Osteoblast (primary cell): ENCODE results near the gene PDE9A. TPM values are rescaled to one million over a fixed set of nuclear protein-coding genes. Genes with fewer than 3 reads are reported as not detected.

Experiments used
- DNase-seq: peaks from one replicate; pipeline ENCODE4 v3.0.0; 2011; ENCODE audit warnings: low spot score, mixed read lengths; ENCODE audit not compliant: insufficient read length; ENCODE audit errors: missing footprints
- H2AFZ ChIP-seq: 2 replicates; pipeline ENCODE4 v1.6.0; 2011; ENCODE audit warnings: mild to moderate bottlenecking, low read length
- H3K27ac ChIP-seq: 2 replicates; pipeline ENCODE4 v1.5.1; 2011; ENCODE audit warnings: mild to moderate bottlenecking, low read depth, low read length, moderate library complexity
- H3K27me3 ChIP-seq: 2 replicates; pipeline ENCODE4 v1.6.0; 2012; ENCODE audit warnings: mild to moderate bottlenecking, control low read depth, inconsistent platforms, low read length, moderate library complexity; ENCODE audit not compliant: insufficient read depth
- H3K36me3 ChIP-seq: 2 replicates; pipeline ENCODE4 v1.5.1; 2011; ENCODE audit warnings: mild to moderate bottlenecking, low read length, control low read depth, moderate library complexity; ENCODE audit not compliant: insufficient read depth
- H3K4me1 ChIP-seq: 2 replicates; pipeline ENCODE4 v1.5.1; 2011; ENCODE audit warnings: mild to moderate bottlenecking, low read length, control low read depth, moderate library complexity; ENCODE audit not compliant: insufficient read depth
- H3K4me2 ChIP-seq: 2 replicates; pipeline ENCODE4 v1.6.0; 2011; ENCODE audit warnings: mild to moderate bottlenecking, low read length; ENCODE audit not compliant: insufficient read depth
- H3K4me3 ChIP-seq: fragments of 200-600 bp; sonication (generic); 3 replicates; pipeline ENCODE4 v1.5.1; 2012; ENCODE audit warnings: mild to moderate bottlenecking, low read length, inconsistent platforms; ENCODE audit not compliant: insufficient read depth
- H3K79me2 ChIP-seq: 2 replicates; pipeline ENCODE4 v1.6.0; 2012; ENCODE audit warnings: mild to moderate bottlenecking, low read length, control low read depth, inconsistent platforms; ENCODE audit not compliant: insufficient read depth
- H3K9me3 ChIP-seq: 2 replicates; pipeline ENCODE4 v1.5.1; 2011; ENCODE audit warnings: low read depth, low read length, control low read depth
- H4K20me1 ChIP-seq: 2 replicates; pipeline ENCODE4 v1.6.0; 2012; ENCODE audit warnings: mild to moderate bottlenecking, low read length, control low read depth; ENCODE audit not compliant: insufficient read depth
- total RNA-seq: library from RNA; depleted of rRNA; stranded (reverse); fragments of >200 nt; gene quantifications from 2 replicates; pipeline ENCODE4 v1.2.3, GENCODE V29; 2012
- TF ChIP-seq, protein P1 (sequence below): IDR thresholded peaks from 2 replicates; pipeline ENCODE4 v1.5.1; 2011; ENCODE audit warnings: mild to moderate bottlenecking, low read depth, low read length, moderate library complexity; ENCODE audit errors: extremely low read depth

Gene PDE9A
- total RNA-seq, 1 donor = 0.36 TPM

DNA sequence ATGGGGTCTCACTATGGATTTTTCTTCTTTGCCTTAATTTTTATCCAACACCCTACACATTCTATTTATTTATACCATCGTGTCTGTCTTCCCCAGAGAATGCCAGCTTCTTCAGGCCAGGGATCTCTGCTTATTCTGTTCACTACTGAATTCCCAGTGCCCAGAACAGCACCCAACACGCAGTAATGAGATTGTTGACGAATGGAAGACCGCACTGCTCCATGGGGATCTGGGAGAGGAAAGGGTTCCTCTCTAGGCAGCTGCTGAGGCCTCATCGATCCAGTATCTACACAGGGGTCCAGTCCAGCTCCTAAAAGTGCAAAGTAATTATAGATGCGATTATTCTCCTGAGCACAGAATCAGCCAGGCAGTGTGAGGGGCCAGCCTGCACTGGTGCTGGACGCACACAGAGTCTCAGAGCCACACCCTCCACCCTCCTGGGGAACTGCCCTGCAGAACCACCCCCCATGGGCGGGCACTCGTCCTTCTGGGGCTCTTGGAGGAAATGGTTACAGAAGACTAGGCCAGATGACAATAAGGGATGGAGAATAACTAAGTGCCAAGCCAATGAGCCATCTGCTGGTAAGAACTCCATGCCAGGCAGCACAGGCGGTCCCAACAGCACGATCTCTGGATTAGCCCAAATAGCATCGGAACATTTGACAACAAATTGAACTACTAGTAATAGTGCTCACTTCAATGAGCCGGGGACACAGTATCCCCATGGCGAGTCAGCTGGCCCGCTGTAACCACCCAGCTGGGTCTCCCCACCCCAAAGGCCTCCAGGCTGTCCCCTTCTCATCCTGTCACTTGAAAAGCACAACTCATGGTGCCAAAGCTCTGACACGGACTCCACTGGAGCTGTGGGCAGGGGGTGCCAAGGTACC is 1.7 kb upstream of the PDE9A start:
- TF ChIP-seq, protein P1, sequence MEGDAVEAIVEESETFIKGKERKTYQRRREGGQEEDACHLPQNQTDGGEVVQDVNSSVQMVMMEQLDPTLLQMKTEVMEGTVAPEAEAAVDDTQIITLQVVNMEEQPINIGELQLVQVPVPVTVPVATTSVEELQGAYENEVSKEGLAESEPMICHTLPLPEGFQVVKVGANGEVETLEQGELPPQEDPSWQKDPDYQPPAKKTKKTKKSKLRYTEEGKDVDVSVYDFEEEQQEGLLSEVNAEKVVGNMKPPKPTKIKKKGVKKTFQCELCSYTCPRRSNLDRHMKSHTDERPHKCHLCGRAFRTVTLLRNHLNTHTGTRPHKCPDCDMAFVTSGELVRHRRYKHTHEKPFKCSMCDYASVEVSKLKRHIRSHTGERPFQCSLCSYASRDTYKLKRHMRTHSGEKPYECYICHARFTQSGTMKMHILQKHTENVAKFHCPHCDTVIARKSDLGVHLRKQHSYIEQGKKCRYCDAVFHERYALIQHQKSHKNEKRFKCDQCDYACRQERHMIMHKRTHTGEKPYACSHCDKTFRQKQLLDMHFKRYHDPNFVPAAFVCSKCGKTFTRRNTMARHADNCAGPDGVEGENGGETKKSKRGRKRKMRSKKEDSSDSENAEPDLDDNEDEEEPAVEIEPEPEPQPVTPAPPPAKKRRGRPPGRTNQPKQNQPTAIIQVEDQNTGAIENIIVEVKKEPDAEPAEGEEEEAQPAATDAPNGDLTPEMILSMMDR = no peak
- no peak overlapping the region for H3K4me3 ChIP-seq
- no peaks in the 10 kb centered on the region for H3K79me2 ChIP-seq
- H3K27ac ChIP-seq = no peak overlapping the region
- H3K36me3 ChIP-seq = no peaks in the 10 kb centered on the region
- no peak overlapping the region for H3K4me2 ChIP-seq
- H3K9me3 ChIP-seq = no peaks in the 10 kb centered on the region
- no peaks in the 10 kb centered on the region for H3K4me1 ChIP-seq
- DNase-seq = peak; percentile 76
- H2AFZ ChIP-seq = no peak overlapping the region
- no peaks in the 10 kb centered on the region for H4K20me1 ChIP-seq
- peaks cover 35% of the 10 kb centered on the region for H3K27me3 ChIP-seq

DNA sequence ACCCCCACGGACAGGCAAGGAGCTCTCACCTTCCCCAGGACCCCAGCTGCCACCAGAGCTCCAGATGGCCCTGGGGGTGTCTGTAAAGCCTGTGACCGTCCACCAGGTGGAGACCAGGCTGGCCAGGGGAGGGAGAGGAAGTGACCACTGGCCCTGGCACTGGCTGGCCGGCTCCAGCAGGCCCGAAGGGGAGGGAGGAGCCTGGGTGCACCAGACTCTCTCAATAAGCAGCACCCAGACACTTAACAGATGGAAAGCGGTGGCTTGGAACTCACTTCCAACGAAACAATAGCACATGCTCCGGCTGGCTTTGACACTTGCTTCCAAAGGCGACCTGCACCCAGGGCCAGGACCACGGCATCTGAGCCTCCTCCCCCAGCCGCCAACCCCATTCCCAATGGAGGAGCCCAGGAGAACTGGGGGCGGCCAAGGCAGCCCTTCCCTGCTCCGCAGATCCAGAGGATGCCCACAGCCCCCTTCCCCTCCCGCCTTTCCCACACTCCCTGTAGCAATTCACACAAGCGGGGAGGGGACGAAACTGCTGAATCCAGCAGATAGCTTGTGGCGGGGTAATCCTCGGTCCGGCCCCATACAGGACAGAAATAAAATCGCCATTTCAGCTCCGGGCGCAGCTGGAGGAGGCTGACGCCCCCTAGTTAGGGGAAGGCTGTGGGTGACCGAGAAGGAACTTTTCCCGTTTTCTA is 742 bp upstream of the PDE9A start:
- peak; percentile 97 for DNase-seq
- Histone ChIP-seq H3K27me3 (peaks cover 35% of the 10 kb centered on the region), H3K4me2 (peak overlapping the region; percentile 23)

DNA sequence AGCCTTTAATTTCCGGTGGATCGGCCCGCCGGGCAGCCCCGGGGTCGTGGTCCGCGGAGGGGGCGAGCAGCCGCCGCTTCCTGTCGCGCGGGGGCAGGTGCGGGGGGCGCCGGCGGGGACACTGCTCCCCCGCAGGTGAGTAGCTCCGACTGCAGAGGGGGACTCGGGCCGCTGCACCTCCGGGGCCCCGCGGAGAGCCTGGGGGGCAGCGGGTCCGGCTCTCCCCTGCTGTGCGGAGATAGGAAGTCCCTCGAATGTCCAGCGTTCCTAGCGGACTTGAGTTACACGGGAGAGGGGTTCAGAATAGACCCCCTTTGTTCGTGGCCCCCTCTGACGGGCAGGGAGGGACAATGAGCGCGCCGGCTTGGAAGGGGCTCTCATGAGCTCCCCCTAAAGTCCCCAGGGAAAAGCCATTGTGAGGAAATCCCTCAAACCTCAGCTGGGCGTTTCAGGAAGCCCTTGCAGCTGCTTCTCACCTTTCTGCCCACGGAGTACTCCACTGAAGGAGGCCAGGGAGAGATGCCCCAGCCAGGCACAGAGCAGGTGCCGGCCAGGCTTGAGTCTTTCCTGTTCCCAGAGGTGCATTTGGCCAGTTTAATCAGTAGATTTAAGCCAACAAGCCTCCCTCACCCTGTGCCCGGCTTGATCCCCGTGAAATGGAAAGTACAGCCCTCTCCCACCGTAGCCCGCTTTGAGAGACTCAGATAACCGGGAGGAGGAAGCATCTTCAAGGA is 925 bp downstream of the PDE9A start:
- H3K4me3 ChIP-seq = no peak overlapping the region
- no peak overlapping the region for H2AFZ ChIP-seq
- no peak overlapping the region for H3K27ac ChIP-seq
- H3K4me2 ChIP-seq = no peak overlapping the region
- H3K9me3 ChIP-seq = no peaks in the 10 kb centered on the region
- H3K4me1 ChIP-seq = no peaks in the 10 kb centered on the region
- no peaks in the 10 kb centered on the region for H4K20me1 ChIP-seq
- TF ChIP-seq, protein P1 = no peak
- peaks cover 47% of the 10 kb centered on the region for H3K27me3 ChIP-seq
- no peaks in the 10 kb centered on the region for H3K36me3 ChIP-seq
- no peak for DNase-seq
- no peaks in the 10 kb centered on the region for H3K79me2 ChIP-seq

More for the DNA sequence above, 742 bp upstream of the PDE9A start:
- Histone ChIP-seq H3K4me1 (no peaks in the 10 kb centered on the region), H3K9me3 (no peaks in the 10 kb centered on the region), H2AFZ (no peak overlapping the region), H3K4me3 (no peak overlapping the region), H3K36me3 (no peaks in the 10 kb centered on the region), H3K79me2 (no peaks in the 10 kb centered on the region), H4K20me1 (no peaks in the 10 kb centered on the region), H3K27ac (no peak overlapping the region)
- TF ChIP-seq, protein P1 = peak; percentile 36
